ENCODE measurements around the gene KMT2C. TPM values are rescaled to one million over a fixed set of nuclear protein-coding genes. Genes with fewer than 3 reads are reported as not detected.

The KMT2C gene
- total and polyA plus RNA-seq, 2 of the 8 experiments (the other 6 are each of a cell fraction or from before 2014, with no cell fraction given): 9.1 to 40.8 TPM

DNA sequence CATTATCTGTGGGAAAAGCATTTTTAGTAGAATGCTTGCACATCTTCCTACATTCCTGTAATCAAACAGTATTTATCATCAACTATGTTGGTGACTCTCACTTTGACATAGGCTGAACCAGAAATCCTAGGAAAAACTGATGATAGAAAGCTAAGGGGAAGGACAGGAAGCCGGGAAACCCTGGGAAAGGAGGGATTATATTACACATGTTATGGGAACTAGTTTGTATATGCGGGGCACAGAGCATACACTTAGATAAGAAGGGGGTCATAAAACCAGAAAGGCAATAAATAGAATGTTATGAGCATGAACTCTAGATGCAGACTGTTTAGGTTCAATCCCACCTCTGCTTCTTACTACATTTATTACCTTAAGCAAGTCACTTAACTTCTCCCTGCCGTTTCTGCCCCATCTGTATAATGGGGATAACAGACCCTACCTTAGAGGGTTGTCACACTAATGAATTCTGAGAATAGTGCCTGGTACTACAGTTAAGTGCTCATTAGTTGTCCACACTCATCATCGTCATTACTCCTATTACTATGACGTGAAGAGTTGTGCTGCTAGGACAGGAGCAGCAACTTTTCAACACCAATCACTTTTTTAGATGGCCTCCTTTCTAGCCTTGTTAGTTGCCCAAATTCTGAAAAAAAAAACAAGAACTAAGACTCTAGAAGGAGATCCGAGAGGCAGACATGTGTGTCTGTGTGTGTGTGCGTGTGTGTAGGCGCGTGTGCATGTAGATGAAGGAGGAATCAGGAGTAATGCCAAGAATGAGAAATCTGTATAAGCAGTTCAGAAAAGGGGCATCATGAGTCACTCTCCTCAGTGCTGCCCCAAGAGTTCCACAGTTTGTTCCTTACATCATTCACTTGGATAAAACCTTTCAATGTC, 52.2 kb downstream of the KMT2C start (continued):
- TF ChIP-seq, protein P1, sequence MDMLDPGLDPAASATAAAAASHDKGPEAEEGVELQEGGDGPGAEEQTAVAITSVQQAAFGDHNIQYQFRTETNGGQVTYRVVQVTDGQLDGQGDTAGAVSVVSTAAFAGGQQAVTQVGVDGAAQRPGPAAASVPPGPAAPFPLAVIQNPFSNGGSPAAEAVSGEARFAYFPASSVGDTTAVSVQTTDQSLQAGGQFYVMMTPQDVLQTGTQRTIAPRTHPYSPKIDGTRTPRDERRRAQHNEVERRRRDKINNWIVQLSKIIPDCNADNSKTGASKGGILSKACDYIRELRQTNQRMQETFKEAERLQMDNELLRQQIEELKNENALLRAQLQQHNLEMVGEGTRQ (IDR thresholded peaks at IDR 0.05; ENCODE audit: low read length): no peak
- TF ChIP-seq CREB1 (IDR thresholded peaks at IDR 0.05) (no peak), CBX5 (IDR thresholded peaks at IDR 0.05; ENCODE audit: low read depth, low read length) (no peak), EZH2 (IDR thresholded peaks at IDR 0.05; ENCODE audit: low read depth, low read length, severe bottlenecking) (no peak), CBX8 (IDR thresholded peaks at IDR 0.05; ENCODE audit: borderline replicate concordance, low read depth, low read length) (no peak), HDAC2 (IDR thresholded peaks at IDR 0.05; ENCODE audit: borderline replicate concordance in 1 of 2, low read depth in 2 of 2, low read length in 2 of 2) (no peak), ATF3 (IDR thresholded peaks at IDR 0.05; ENCODE audit: insufficient read depth, low read depth, low read length) (no peak), GABPA (IDR thresholded peaks at IDR 0.05; ENCODE audit: borderline replicate concordance, insufficient read depth, low read length) (no peak), POLR2AphosphoS5 (IDR thresholded peaks at IDR 0.05; ENCODE audit: low read depth, low read length) (no peak)

Measured in H1 (cell line).